ENCODE data around the gene CASQ2.

DNA sequence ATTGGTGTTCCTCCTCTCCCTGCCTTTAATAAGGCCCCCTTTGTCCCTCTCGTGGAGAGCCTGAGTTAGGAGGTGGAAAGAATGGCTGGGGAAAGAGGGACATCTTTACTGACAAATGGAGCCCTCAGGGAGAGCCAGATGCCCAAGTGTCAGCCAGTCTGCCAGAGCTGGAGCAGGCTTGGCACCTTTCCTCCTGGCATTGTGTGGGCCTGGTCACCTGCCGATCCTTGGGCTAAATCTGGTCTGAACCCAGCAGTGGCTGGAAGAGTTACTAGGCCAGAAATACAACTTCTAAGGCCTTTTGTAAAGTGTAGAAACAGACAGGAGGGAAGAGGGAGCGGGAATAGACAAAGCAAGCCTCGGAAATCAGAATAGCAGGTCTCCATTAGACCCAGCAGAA, 101.8 kb downstream of the CASQ2 start:
- TF ChIP-seq, protein P1, sequence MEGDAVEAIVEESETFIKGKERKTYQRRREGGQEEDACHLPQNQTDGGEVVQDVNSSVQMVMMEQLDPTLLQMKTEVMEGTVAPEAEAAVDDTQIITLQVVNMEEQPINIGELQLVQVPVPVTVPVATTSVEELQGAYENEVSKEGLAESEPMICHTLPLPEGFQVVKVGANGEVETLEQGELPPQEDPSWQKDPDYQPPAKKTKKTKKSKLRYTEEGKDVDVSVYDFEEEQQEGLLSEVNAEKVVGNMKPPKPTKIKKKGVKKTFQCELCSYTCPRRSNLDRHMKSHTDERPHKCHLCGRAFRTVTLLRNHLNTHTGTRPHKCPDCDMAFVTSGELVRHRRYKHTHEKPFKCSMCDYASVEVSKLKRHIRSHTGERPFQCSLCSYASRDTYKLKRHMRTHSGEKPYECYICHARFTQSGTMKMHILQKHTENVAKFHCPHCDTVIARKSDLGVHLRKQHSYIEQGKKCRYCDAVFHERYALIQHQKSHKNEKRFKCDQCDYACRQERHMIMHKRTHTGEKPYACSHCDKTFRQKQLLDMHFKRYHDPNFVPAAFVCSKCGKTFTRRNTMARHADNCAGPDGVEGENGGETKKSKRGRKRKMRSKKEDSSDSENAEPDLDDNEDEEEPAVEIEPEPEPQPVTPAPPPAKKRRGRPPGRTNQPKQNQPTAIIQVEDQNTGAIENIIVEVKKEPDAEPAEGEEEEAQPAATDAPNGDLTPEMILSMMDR (IDR thresholded peaks at IDR 0.05): no peak
- no peak for TF ChIP-seq POLR2A (IDR thresholded peaks at IDR 0.05)
